HepG2 (cell line): Measurements from ENCODE around the gene KIF1B. TPM values are rescaled to one million over a fixed set of nuclear protein-coding genes. Genes with fewer than 3 reads are reported as not detected.
A peak's percentile ranks its signal among the peaks of the same experiment; 100 is the strongest.

Experiments used
- ESRRA ChIP-seq: sonication (generic); formaldehyde crosslinking; IDR thresholded peaks from 2 replicates; pipeline ENCODE4 v1.5.1; 2020; ENCODE audit warnings: mild to moderate bottlenecking, low read depth, missing genetic modification reagents
- IRX3 ChIP-seq: sonication (generic); formaldehyde crosslinking; IDR thresholded peaks from 2 replicates; pipeline ENCODE4 v1.8.1; 2023; ENCODE audit warnings: mild to moderate bottlenecking, low read depth, missing genetic modification reagents, borderline replicate concordance
- PHF21A ChIP-seq: sonication (generic); formaldehyde crosslinking; IDR thresholded peaks from 2 replicates; pipeline ENCODE4 v1.5.0; 2020; ENCODE audit warnings: mild to moderate bottlenecking, missing genetic modification reagents
- THAP7 ChIP-seq: sonication (generic); formaldehyde crosslinking; IDR thresholded peaks from 2 replicates; pipeline ENCODE4 v1.8.1; 2023; ENCODE audit warnings: mild to moderate bottlenecking, missing genetic modification reagents
- ZBTB33 ChIP-seq: sonication (generic); formaldehyde crosslinking; IDR thresholded peaks from 2 replicates; pipeline ENCODE4 v1.4.0; 2020; ENCODE audit warnings: missing genetic modification reagents
- ZNF407 ChIP-seq: sonication (generic); formaldehyde crosslinking; IDR thresholded peaks from one replicate; pipeline ENCODE4 v1.5.1; 2020; ENCODE audit warnings: mild to moderate bottlenecking, missing genetic modification reagents; ENCODE audit errors: not compliant biosample characterization
- ZNF687 ChIP-seq: sonication (generic); formaldehyde crosslinking; IDR thresholded peaks from 2 replicates; pipeline ENCODE4 v1.5.1; 2020; ENCODE audit warnings: mild to moderate bottlenecking, missing genetic modification reagents, moderate library complexity
- ZNF710 ChIP-seq: sonication (generic); formaldehyde crosslinking; IDR thresholded peaks from 2 replicates; pipeline ENCODE4 v1.5.0; 2020; ENCODE audit warnings: mild to moderate bottlenecking, missing genetic modification reagents, borderline replicate concordance
- polyA plus RNA-seq, 8 experiments: library from polyadenylated mRNA; depleted of rRNA in 3 of 8; stranded (reverse) in 7 of 8; unstranded in 1 of 8; fragments of >200 nt; fragmentation: Illumina TruSeq in 4 of 8; extraction: Trizol in 4 of 8; gene quantifications; 2 replicates each; pipeline versions ENCODE4 v1.2.1 to v1.2.3, GENCODE V29; 2011 to 2016; ENCODE audit warnings: low read depth in 4 of 8, missing spikeins in 1 of 8, mixed read lengths in 1 of 8; ENCODE audit not compliant: insufficient read depth in 1 of 8
- total RNA-seq, 5 experiments: library from RNA; depleted of rRNA; stranded (reverse); fragments of >200 nt; fragmentation: Illumina TruSeq; extraction: Trizol; gene quantifications; 2 replicates each; pipeline ENCODE4 v1.2.3, GENCODE V29; 2016; ENCODE audit warnings: low read depth in 1 of 5

The KIF1B gene
- total and polyA plus RNA-seq, 2 of the 13 experiments (the other 11 are each of a cell fraction or from before 2014, with no cell fraction given) = 26.7 to 32.5 TPM

GRCh38 chr1:10171105-10171767 is 39.1 kb upstream of the KIF1B start (continued):
- peak; percentile 60 for TF ChIP-seq ZBTB33 (CRISPR knock-in tag)
- TF ChIP-seq ZNF710 (CRISPR knock-in tag) = peak; percentile 44; the same call in 1 of the 2 replicates
- TF ChIP-seq ZNF687 = peak; percentile 86
- no peak for TF ChIP-seq IRX3 (CRISPR knock-in tag)
- peak; percentile 71; the same call in 1 of the 2 replicates for TF ChIP-seq ESRRA (CRISPR knock-in tag)
- peak; percentile 45; the same call in 1 of the 2 replicates for TF ChIP-seq THAP7
- no peak for TF ChIP-seq ZNF407 (CRISPR knock-in tag)
- TF ChIP-seq PHF21A = peak; percentile 98
